ENCODE results near the gene OR52W1. TPM values are rescaled to one million over a fixed set of nuclear protein-coding genes. Genes with fewer than 3 reads are reported as not detected.

OR52W1 gene
- total RNA-seq, 4 donors from 2014 or later: not detected

GRCh38 chr11:6204706-6205105 lies 5.7 kb downstream of the OR52W1 start:
- H3K4me1 ChIP-seq: no peaks in the 10 kb centered on the region
- no peaks in the 10 kb centered on the region for H3K27me3 ChIP-seq
- peaks cover 0 to 50% of the 10 kb centered on the region in 2 donors for H3K36me3 ChIP-seq
- no peak overlapping the region for H3K27ac ChIP-seq
- no peak for TF ChIP-seq POLR2AphosphoS5 (IDR thresholded peaks at IDR 0.05)
- TF ChIP-seq EP300 (IDR thresholded peaks at IDR 0.05): no peak
- TF ChIP-seq CTCF (IDR thresholded peaks at IDR 0.05): no peak
- no peak for TF ChIP-seq POLR2A (IDR thresholded peaks at IDR 0.05)
- H3K4me3 ChIP-seq: no peak overlapping the region
- 88 to 90% methylated on average over 1 of the region's 1 CpG for WGBS, 2 donors (ENCODE audit: low coverage in 1 of 2)
- no peaks in the 10 kb centered on the region for H3K9me3 ChIP-seq
- ATAC-seq: no peak

GRCh38 chr11:6205366-6205765 lies 6.3 kb downstream of the OR52W1 start, which contains the start of gene C11orf42:
Gene C11orf42, plus strand, starts transcription at chr11:6205557. Its CDS starts 59 bp downstream, at chr11:6205616.
- Histone ChIP-seq H3K36me3 (peaks cover 0 to 57% of the 10 kb centered on the region in 2 donors), H3K27me3 (no peaks in the 10 kb centered on the region), H3K4me1 (no peaks in the 10 kb centered on the region), H3K4me3 (no peak within 1 kb of the TSS), H3K27ac (no peak within 1 kb of the TSS), H3K9me3 (no peaks in the 10 kb centered on the region)
- no peak for TF ChIP-seq EP300 (IDR thresholded peaks at IDR 0.05)
- TF ChIP-seq POLR2AphosphoS5 (IDR thresholded peaks at IDR 0.05): no peak
- TF ChIP-seq CTCF (IDR thresholded peaks at IDR 0.05): no peak
- no peak for TF ChIP-seq POLR2A (IDR thresholded peaks at IDR 0.05)
- 100% methylated on average over 1 of the region's 1 CpG; no CpG with 5 or more reads in 1 of the 2 donors for WGBS, 2 donors (ENCODE audit: low coverage in 1 of 2)
- no peak for ATAC-seq

GRCh38 chr11:6206456-6207180 lies 7.6 kb downstream of the OR52W1 start:
- no peak for ATAC-seq
- no peaks in the 10 kb centered on the region for H3K27me3 ChIP-seq
- WGBS, 2 donors (ENCODE audit: low coverage in 1 of 2): 75 to 83% methylated on average over 3 of the region's 3 CpGs
- H3K9me3 ChIP-seq: no peaks in the 10 kb centered on the region
- peaks cover 0 to 69% of the 10 kb centered on the region in 2 donors for H3K36me3 ChIP-seq
- no peak overlapping the region for H3K27ac ChIP-seq
- no peak overlapping the region for H3K4me3 ChIP-seq
- H3K4me1 ChIP-seq: no peaks in the 10 kb centered on the region
- TF ChIP-seq EP300 (IDR thresholded peaks at IDR 0.05) (no peak), POLR2A (IDR thresholded peaks at IDR 0.05) (no peak), CTCF (IDR thresholded peaks at IDR 0.05) (no peak), POLR2AphosphoS5 (IDR thresholded peaks at IDR 0.05) (no peak)

- TF ChIP-seq EP300 (IDR thresholded peaks at IDR 0.05): no peak
- no peak for TF ChIP-seq CTCF (IDR thresholded peaks at IDR 0.05)
- TF ChIP-seq POLR2AphosphoS5 (IDR thresholded peaks at IDR 0.05): no peak
- no peak for TF ChIP-seq POLR2A (IDR thresholded peaks at IDR 0.05)
- no peaks in the 10 kb centered on the region for H3K27me3 ChIP-seq
- no peaks in the 10 kb centered on the region for H3K9me3 ChIP-seq
- 100% methylated on average over 1 of the region's 12 CpGs; no CpG with 5 or more reads in 1 of the 2 donors for WGBS, 2 donors (ENCODE audit: low coverage in 1 of 2)
- ATAC-seq: no peak
- no peak overlapping the region for H3K27ac ChIP-seq
- H3K4me3 ChIP-seq: no peak overlapping the region
- peaks cover 0 to 99% of the 10 kb centered on the region in 2 donors for H3K36me3 ChIP-seq
- no peaks in the 10 kb centered on the region for H3K4me1 ChIP-seq
Measured at GRCh38 chr11:6209801-6210200, 10.8 kb downstream of the OR52W1 start.
